Thoracic aorta (tissue), 2 donors: ENCODE measurements around the gene SLC5A3. TPM values are rescaled to one million over a fixed set of nuclear protein-coding genes. Genes with fewer than 3 reads are reported as not detected.

Experiments used
- ATAC-seq: fragments of 150-250 bp; one replicate; pipeline ENCODE4 v1.8.0; 2017; ENCODE audit warnings: low read depth; ENCODE audit not compliant: insufficient number of reproducible peaks, low FRiP score
- DNase-seq: peaks from one replicate; pipeline ENCODE4 v3.0.0-alpha.2; 2020; ENCODE audit warnings: low spot score
- H3K27ac ChIP-seq, 2 donors: fragments of 200-600 bp; sonication (generic); 1 replicate in 1 of 2; 2 replicates in 1 of 2; pipeline ENCODE4 v1.5.1; 2016; ENCODE audit warnings: mild to moderate bottlenecking in 2 of 2, moderate library complexity in 2 of 2
- H3K27me3 ChIP-seq: fragments of 200-600 bp; sonication (generic); replicated peaks from 2 replicates; pipeline ENCODE4 v1.6.0; 2016; ENCODE audit warnings: mild to moderate bottlenecking; ENCODE audit not compliant: insufficient read depth
- H3K36me3 ChIP-seq: fragments of 200-600 bp; sonication (generic); one replicate; pipeline ENCODE4 v1.5.1; 2016
- H3K4me1 ChIP-seq, 2 donors: fragments of 200-600 bp; sonication (generic); 1 replicate in 1 of 2; 2 replicates in 1 of 2; pipeline versions ENCODE4 v1.5.1 to v1.6.0; 2016; ENCODE audit warnings: low read depth in 2 of 2, mild to moderate bottlenecking in 1 of 2; ENCODE audit not compliant: control insufficient read depth in 1 of 2
- H3K4me3 ChIP-seq: fragments of 200-600 bp; sonication (generic); 2 replicates; pipeline ENCODE4 v1.5.1; 2016; ENCODE audit warnings: mild to moderate bottlenecking
- H3K9me3 ChIP-seq: fragments of 200-600 bp; sonication (generic); 2 replicates; pipeline ENCODE4 v1.5.1; 2016
- CTCF ChIP-seq: fragments of 200-600 bp; sonication (generic); IDR thresholded peaks from one replicate; pipeline ENCODE4 v1.5.1; 2019; ENCODE audit warnings: antibody characterized with exemption
- total RNA-seq, 2 donors: library from RNA; depleted of rRNA; stranded (reverse); fragments of >200 nt; gene quantifications; one replicate each; pipeline versions ENCODE4 v1.1.0 to v1.2.3, GENCODE V29; 2016

SLC5A3 gene
- total RNA-seq, 2 donors from 2014 or later, result 35.2 to 37.2 TPM

- no peak for TF ChIP-seq CTCF
- peaks cover 18 to 63% of the 10 kb centered on the region in 2 donors for H3K4me1 ChIP-seq
- H3K27me3 ChIP-seq, result no peaks in the 10 kb centered on the region
- H3K36me3 ChIP-seq, result no peaks in the 10 kb centered on the region
- H3K27ac ChIP-seq, result peak overlapping the region in 1 of 2 donors; percentile 51
- DNase-seq, result no peak
- H3K4me3 ChIP-seq, result peak overlapping the region; percentile 86
- ATAC-seq, result no peak
- no peaks in the 10 kb centered on the region for H3K9me3 ChIP-seq
Observed at GRCh38 chr21:34075091-34075425, 1.7 kb downstream of the SLC5A3 start.

- Histone ChIP-seq H3K9me3 (no peaks in the 10 kb centered on the region), H3K27me3 (no peaks in the 10 kb centered on the region), H3K4me1 (peaks cover 21 to 67% of the 10 kb centered on the region in 2 donors), H3K4me3 (peak overlapping the region; percentile 86), H3K27ac (peak overlapping the region; percentile 7 to 51), H3K36me3 (no peaks in the 10 kb centered on the region)
- DNase-seq (no peak), ATAC-seq (no peak)
- no peak for TF ChIP-seq CTCF
Observed at GRCh38 chr21:34075760-34076660, 2.6 kb downstream of the SLC5A3 start.

- no peaks in the 10 kb centered on the region for H3K27me3 ChIP-seq
- DNase-seq, result no peak
- H3K9me3 ChIP-seq, result no peaks in the 10 kb centered on the region
- no peak for TF ChIP-seq CTCF
- H3K36me3 ChIP-seq, result no peaks in the 10 kb centered on the region
- peaks cover 21 to 67% of the 10 kb centered on the region in 2 donors for H3K4me1 ChIP-seq
- H3K27ac ChIP-seq, result peak overlapping the region in 1 of 2 donors; percentile 10
- no peak for ATAC-seq
- peak overlapping the region; percentile 86 for H3K4me3 ChIP-seq
Observed at GRCh38 chr21:34076835-34077234, 3.5 kb downstream of the SLC5A3 start.

- no peaks in the 10 kb centered on the region for H3K27me3 ChIP-seq
- H3K4me1 ChIP-seq, result peaks cover 21 to 70% of the 10 kb centered on the region in 2 donors
- DNase-seq (no peak), ATAC-seq (no peak)
- TF ChIP-seq CTCF, result no peak
- H3K4me3 ChIP-seq, result peak overlapping the region; percentile 13
- no peaks in the 10 kb centered on the region for H3K9me3 ChIP-seq
- H3K27ac ChIP-seq, result peak overlapping the region in 1 of 2 donors; percentile 9
- H3K36me3 ChIP-seq, result no peaks in the 10 kb centered on the region
Observed at GRCh38 chr21:34077888-34078287, 4.5 kb downstream of the SLC5A3 start.

GRCh38 chr21:34078915-34079314, 5.5 kb downstream of the SLC5A3 start:
- Histone ChIP-seq H3K4me3 (no peak overlapping the region), H3K27ac (no peak overlapping the region), H3K4me1 (peaks cover 21 to 79% of the 10 kb centered on the region in 2 donors)

More at GRCh38 chr21:34078915-34079314, 5.5 kb downstream of the SLC5A3 start:
- no peak for ATAC-seq
- DNase-seq, result no peak
- Histone ChIP-seq H3K36me3 (no peaks in the 10 kb centered on the region), H3K9me3 (no peaks in the 10 kb centered on the region), H3K27me3 (no peaks in the 10 kb centered on the region)
- TF ChIP-seq CTCF, result no peak
